HCT116 (cell line): ENCODE measurements around the gene ASB6. TPM values are rescaled to one million over a fixed set of nuclear protein-coding genes. Genes with fewer than 3 reads are reported as not detected.

Source experiments
- ATAC-seq: fragments of 200-7000 bp; cut with Tn5 transposase; 2 replicates; pipeline ENCODE4 v1.9.1; 2020; ENCODE audit warnings: mild to moderate bottlenecking, moderate library complexity
- BruUV-seq: library from RNA; stranded (reverse); fragments of 400-500 nt; replicated peaks from 2 replicates; lab custom pipeline; 2021; lab: Mats Ljungman, UMichigan
- CTCF ChIA-PET: fragments of 300-600 bp; sonication (Branson Sonifier 250); formaldehyde crosslinking; loops from one replicate; lab custom pipeline; 2021; ENCODE audit warnings: antibody characterized with exemption; lab: Charles Lee
- POLR2A ChIA-PET: fragments of 300-600, 350-600 bp; sonication (Branson Sonifier 250); formaldehyde crosslinking; loops from one replicate; lab custom pipeline; 2021; ENCODE audit warnings: antibody characterized with exemption; lab: Charles Lee
- RAD21 ChIA-PET, 2 experiments: fragments of 300-600 bp; sonication (Branson Sonifier 250); formaldehyde crosslinking; loops; one replicate each; lab custom pipeline; 2023; ENCODE audit warnings: low total read pairs in 2 of 2; ENCODE audit not compliant: uncharacterized antibody in 2 of 2, unreplicated experiment in 2 of 2, low non-redundant PET in 1 of 2; lab: Charles Lee
- DNase-seq: peaks from one replicate; pipeline ENCODE4 v3.0.0-alpha.2; 2010; ENCODE audit warnings: low read depth, low spot score
- H2AFZ ChIP-seq: fragments of 200-600 bp; shearing (Covaris generic), sonication (generic); 2 replicates; pipeline ENCODE4 v1.6.1; 2017; ENCODE audit warnings: low read depth, mixed run types, mixed read lengths, antibody characterized with exemption, low read length; ENCODE audit not compliant: poor library complexity, severe bottlenecking
- H3K27ac ChIP-seq: 2 replicates; pipeline ENCODE4 v1.5.1; 2012; ENCODE audit warnings: low read depth, low read length
- H3K27me3 ChIP-seq: fragments of 200-600 bp; sonication (generic); 2 replicates; pipeline ENCODE4 v1.6.1; 2016; ENCODE audit warnings: mixed run types, low read length, mixed read lengths; ENCODE audit not compliant: insufficient read depth
- H3K36me3 ChIP-seq, 2 experiments: fragments of 200-500 bp in 1 of 2; fragments of 200-600 bp in 1 of 2; sonication (Bioruptor generic) in 1 of 2; sonication (generic) in 1 of 2; 2 replicates each; pipeline versions ENCODE4 v1.5.1 to v1.6.1; 2014 to 2016; ENCODE audit warnings: low read length in 2 of 2, inconsistent platforms in 1 of 2, mixed read lengths in 1 of 2, mixed run types in 1 of 2; ENCODE audit not compliant: insufficient read depth in 2 of 2, control insufficient read depth in 1 of 2
- H3K4me1 ChIP-seq, 2 experiments: fragments of 200-600 bp in 1 of 2; sonication (generic) in 1 of 2; 2 replicates each; pipeline versions ENCODE4 v1.5.1 to v1.6.1; 2012 to 2017; ENCODE audit warnings: low read length in 2 of 2, inconsistent platforms in 1 of 2, mild to moderate bottlenecking in 1 of 2, mixed read lengths in 1 of 2, mixed run types in 1 of 2, moderate library complexity in 1 of 2; ENCODE audit not compliant: insufficient read depth in 2 of 2, control insufficient read depth in 1 of 2
- H3K4me2 ChIP-seq: fragments of 200-600 bp; sonication (generic); 2 replicates; pipeline ENCODE4 v1.6.1; 2017; ENCODE audit warnings: mixed run types, low read length, mixed read lengths
- H3K4me3 ChIP-seq, 2 experiments: fragments of 200-600 bp in 1 of 2; sonication (generic) in 1 of 2; replicated peaks in 1 of 2; 2 replicates each; pipeline ENCODE4 v1.5.1; 2011 to 2016; ENCODE audit warnings: low read length in 2 of 2, control low read depth in 1 of 2, low read depth in 1 of 2, mild to moderate bottlenecking in 1 of 2, mixed read lengths in 1 of 2, mixed run types in 1 of 2
- H3K79me2 ChIP-seq: fragments of 200-600 bp; sonication (generic); 2 replicates; pipeline ENCODE4 v1.6.1; 2017; ENCODE audit warnings: mild to moderate bottlenecking, mixed run types, low read length, moderate library complexity, mixed read lengths; ENCODE audit not compliant: insufficient read depth
- H3K9ac ChIP-seq: fragments of 200-600 bp; sonication (generic); 2 replicates; pipeline ENCODE4 v1.6.1; 2016; ENCODE audit warnings: low read length, mixed read lengths
- H3K9me2 ChIP-seq: fragments of 200-600 bp; sonication (generic), shearing (Covaris generic); 2 replicates; pipeline ENCODE4 v1.6.1; 2017; ENCODE audit warnings: mixed run types, mild to moderate bottlenecking, moderate library complexity; ENCODE audit not compliant: insufficient read depth
- H3K9me3 ChIP-seq, 2 experiments: fragments of 200-500 bp in 1 of 2; fragments of 200-600 bp in 1 of 2; sonication (Bioruptor generic) in 1 of 2; sonication (generic) in 1 of 2; 2 replicates each; pipeline ENCODE4 v1.6.1; 2014 to 2017; ENCODE audit warnings: low read length in 2 of 2, mixed read lengths in 2 of 2, inconsistent platforms in 1 of 2, low read depth in 1 of 2, mild to moderate bottlenecking in 1 of 2, mixed run types in 1 of 2, moderate library complexity in 1 of 2; ENCODE audit not compliant: control insufficient read depth in 1 of 2, insufficient read depth in 1 of 2
- H4K20me1 ChIP-seq: fragments of 200-600 bp; sonication (generic), shearing (Covaris generic); 2 replicates; pipeline ENCODE4 v1.6.1; 2017; ENCODE audit warnings: mixed run types, mild to moderate bottlenecking, moderate library complexity; ENCODE audit not compliant: insufficient read depth
- CBX3 ChIP-seq: IDR thresholded peaks from 2 replicates; pipeline ENCODE4 v1.6.1; 2012; ENCODE audit warnings: low read depth
- CEBPB ChIP-seq: IDR thresholded peaks from 2 replicates; pipeline ENCODE4 v1.6.1; 2012; ENCODE audit warnings: low read depth
- CTCF ChIP-seq, 3 experiments: fragments of 200-600 bp in 1 of 3; sonication (generic) in 1 of 3; IDR thresholded peaks in 2 of 3; conservative IDR thresholded peaks in 1 of 3; 2 replicates each; pipeline ENCODE4 v1.5.1; 2012 to 2017; ENCODE audit warnings: low read depth in 2 of 3, low read length in 2 of 3, antibody characterized with exemption in 1 of 3, borderline replicate concordance in 1 of 3, control low read depth in 1 of 3, mild to moderate bottlenecking in 1 of 3, mixed read lengths in 1 of 3, mixed run types in 1 of 3, moderate library complexity in 1 of 3; ENCODE audit not compliant: insufficient read depth in 1 of 3
- ELF1 ChIP-seq: IDR thresholded peaks from 2 replicates; pipeline ENCODE4 v1.6.1; 2012; ENCODE audit warnings: low read depth, borderline replicate concordance
- EZH2 ChIP-seq: fragments of 200-600 bp; sonication (generic); IDR thresholded peaks from 2 replicates; pipeline ENCODE4 v1.6.1; 2017; ENCODE audit warnings: antibody characterized with exemption, mixed run types
- FOSL1 ChIP-seq: IDR thresholded peaks from 2 replicates; pipeline ENCODE4 v1.6.1; 2012; ENCODE audit warnings: low read depth
- JUND ChIP-seq: IDR thresholded peaks from 2 replicates; pipeline ENCODE4 v1.6.1; 2012
- MAX ChIP-seq: IDR thresholded peaks from 2 replicates; pipeline ENCODE4 v1.6.1; 2012
- POLR2A ChIP-seq: IDR thresholded peaks from 2 replicates; pipeline ENCODE4 v1.7.0; 2011; ENCODE audit warnings: borderline replicate concordance; ENCODE audit not compliant: insufficient read depth, insufficient read length; ENCODE audit errors: extremely low read depth
- POLR2AphosphoS5 ChIP-seq: IDR thresholded peaks from 2 replicates; pipeline ENCODE4 v1.6.1; 2011; ENCODE audit warnings: mild to moderate bottlenecking, low read depth, low read length, moderate library complexity
- RAD21 ChIP-seq: IDR thresholded peaks from 2 replicates; pipeline ENCODE4 v1.6.1; 2012; ENCODE audit warnings: low read depth, mild to moderate bottlenecking
- SIN3A ChIP-seq: IDR thresholded peaks from 2 replicates; pipeline ENCODE4 v1.6.1; 2012; ENCODE audit warnings: low read depth
- SP1 ChIP-seq: IDR thresholded peaks from 2 replicates; pipeline ENCODE4 v1.6.1; 2012; ENCODE audit warnings: low read depth
- SRF ChIP-seq: IDR thresholded peaks from 2 replicates; pipeline ENCODE4 v1.6.1; 2012; ENCODE audit warnings: low read depth
- TCF7L2 ChIP-seq: IDR thresholded peaks from 2 replicates; pipeline ENCODE4 v1.7.0; 2011; ENCODE audit warnings: borderline replicate concordance, inconsistent platforms; ENCODE audit not compliant: insufficient read depth, insufficient read length; ENCODE audit errors: extremely low read depth
- YY1 ChIP-seq: IDR thresholded peaks from 2 replicates; pipeline ENCODE4 v1.6.1; 2011; ENCODE audit warnings: low read length, low read depth, moderate library complexity, mild to moderate bottlenecking; ENCODE audit not compliant: insufficient replicate concordance; ENCODE audit errors: extremely low read depth
- ZNF274 ChIP-seq: fragments of 200-500 bp; sonication (Bioruptor generic); IDR thresholded peaks from 2 replicates; pipeline ENCODE4 v1.6.1; 2014; ENCODE audit warnings: mild to moderate bottlenecking, low read depth, low read length, inconsistent platforms
- intact Hi-C: fragments of 100-400 bp; cut with micrococcal nuclease; formaldehyde crosslinking; loops from 2 replicates; pipeline ENCODE4 v1.10.0; 2022
- total RNA-seq: library from RNA; stranded (reverse); gene quantifications from one replicate; pipeline ENCODE4 v1.2.1, GENCODE V29; 2021; ENCODE audit not compliant: unreplicated experiment
- TF ChIP-seq, protein P1 (sequence below): IDR thresholded peaks from 2 replicates; pipeline ENCODE4 v1.6.1; 2011; ENCODE audit warnings: mild to moderate bottlenecking, low read length, moderate library complexity; ENCODE audit not compliant: insufficient replicate concordance; ENCODE audit errors: extremely low read depth
- TF ChIP-seq, protein P2 (sequence below): IDR thresholded peaks from 2 replicates; pipeline ENCODE4 v1.6.1; 2012

ASB6 gene
- total RNA-seq, 1 experiment from 2014 or later: 21.6 TPM

- CTCF ChIA-PET: no interaction called here
- TF ChIP-seq CTCF (IDR thresholded peaks at IDR 0.05 in 2 of 3, conservative IDR thresholded peaks at IDR 0.05 in 1 of 3; ENCODE audit: borderline replicate concordance in 1 of 3, insufficient read depth in 1 of 3, low read depth in 2 of 3, low read length in 2 of 3) (no peak), ELF1 (no peak), SRF (no peak), EZH2 (no peak), RAD21 (no peak), SP1 (no peak), POLR2AphosphoS5 (no peak), ZNF274 (no peak), YY1 (no peak), CBX3 (no peak), TCF7L2 (no peak), MAX (no peak), CEBPB (no peak), SIN3A (no peak), POLR2A (no peak), JUND (no peak), FOSL1 (no peak)
- TF ChIP-seq, protein P1, sequence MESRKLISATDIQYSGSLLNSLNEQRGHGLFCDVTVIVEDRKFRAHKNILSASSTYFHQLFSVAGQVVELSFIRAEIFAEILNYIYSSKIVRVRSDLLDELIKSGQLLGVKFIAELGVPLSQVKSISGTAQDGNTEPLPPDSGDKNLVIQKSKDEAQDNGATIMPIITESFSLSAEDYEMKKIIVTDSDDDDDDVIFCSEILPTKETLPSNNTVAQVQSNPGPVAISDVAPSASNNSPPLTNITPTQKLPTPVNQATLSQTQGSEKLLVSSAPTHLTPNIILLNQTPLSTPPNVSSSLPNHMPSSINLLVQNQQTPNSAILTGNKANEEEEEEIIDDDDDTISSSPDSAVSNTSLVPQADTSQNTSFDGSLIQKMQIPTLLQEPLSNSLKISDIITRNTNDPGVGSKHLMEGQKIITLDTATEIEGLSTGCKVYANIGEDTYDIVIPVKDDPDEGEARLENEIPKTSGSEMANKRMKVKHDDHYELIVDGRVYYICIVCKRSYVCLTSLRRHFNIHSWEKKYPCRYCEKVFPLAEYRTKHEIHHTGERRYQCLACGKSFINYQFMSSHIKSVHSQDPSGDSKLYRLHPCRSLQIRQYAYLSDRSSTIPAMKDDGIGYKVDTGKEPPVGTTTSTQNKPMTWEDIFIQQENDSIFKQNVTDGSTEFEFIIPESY: no peak
- TF ChIP-seq, protein P2, sequence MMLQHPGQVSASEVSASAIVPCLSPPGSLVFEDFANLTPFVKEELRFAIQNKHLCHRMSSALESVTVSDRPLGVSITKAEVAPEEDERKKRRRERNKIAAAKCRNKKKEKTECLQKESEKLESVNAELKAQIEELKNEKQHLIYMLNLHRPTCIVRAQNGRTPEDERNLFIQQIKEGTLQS: no peak
- no peaks in the 10 kb centered on the region for H3K9me2 ChIP-seq
- RAD21 ChIA-PET: no interaction called here
- POLR2A ChIA-PET: no interaction called here
- intact Hi-C loops: no loop called here
- H3K36me3 ChIP-seq: peaks cover 38 to 69% of the 10 kb centered on the region in 2 experiments
- no peak overlapping the region; the same call in 1 of the 2 replicates for H3K27ac ChIP-seq
- BruUV-seq: no TSS peak
- H3K4me3 ChIP-seq: no peak overlapping the region
- ATAC-seq (no peak), DNase-seq (no peak)
- H3K27me3 ChIP-seq: no peaks in the 10 kb centered on the region
- no peak overlapping the region for H3K9ac ChIP-seq
- no peak overlapping the region for H2AFZ ChIP-seq
- H3K4me2 ChIP-seq: no peak overlapping the region
- H3K4me1 ChIP-seq: peaks cover 11 to 23% of the 10 kb centered on the region in 2 experiments
- peaks cover 20% of the 10 kb centered on the region; the same call in 1 of the 2 replicates for H4K20me1 ChIP-seq
- H3K9me3 ChIP-seq: no peaks in the 10 kb centered on the region
- peaks cover 91% of the 10 kb centered on the region for H3K79me2 ChIP-seq
Observed at GRCh38 chr9:129631674-129632129, 10.2 kb downstream of the ASB6 start.
